ENCODE data around the gene NTM. TPM values are rescaled to one million over a fixed set of nuclear protein-coding genes. Genes with fewer than 3 reads are reported as not detected.
A peak's percentile ranks its signal among the peaks of the same experiment; 100 is the strongest.
"Not testable (repeated sequence)": the region's sequence is repeated elsewhere in the genome, so short reads cannot be mapped to it uniquely, and the experiment has no call there.

Gene NTM
- total RNA-seq, 1 donor, result 52.2 TPM

DNA sequence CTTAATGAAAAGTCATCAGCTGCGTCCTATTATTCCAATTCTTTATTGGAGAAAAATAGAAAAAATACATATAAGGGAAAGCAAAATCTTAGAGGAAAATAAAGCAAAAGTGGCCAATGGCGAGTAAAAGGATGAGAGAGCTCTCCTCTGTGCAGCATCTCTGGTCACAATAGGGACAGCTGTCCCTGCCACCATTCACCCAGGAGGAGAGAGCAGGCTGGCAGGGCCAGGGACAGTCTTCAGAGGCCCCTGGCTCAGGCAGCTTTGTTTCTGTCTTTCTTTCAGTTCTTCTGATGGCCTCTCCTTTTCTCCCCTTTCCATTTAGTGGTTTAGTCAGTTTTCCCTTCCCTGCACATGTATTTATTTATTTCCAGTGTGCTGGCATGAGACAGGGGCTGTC lies 941.3 kb downstream of the NTM start:
- no peak for TF ChIP-seq CTCF (IDR thresholded peaks at IDR 0.05; ENCODE audit: insufficient read depth, low read length)

DNA sequence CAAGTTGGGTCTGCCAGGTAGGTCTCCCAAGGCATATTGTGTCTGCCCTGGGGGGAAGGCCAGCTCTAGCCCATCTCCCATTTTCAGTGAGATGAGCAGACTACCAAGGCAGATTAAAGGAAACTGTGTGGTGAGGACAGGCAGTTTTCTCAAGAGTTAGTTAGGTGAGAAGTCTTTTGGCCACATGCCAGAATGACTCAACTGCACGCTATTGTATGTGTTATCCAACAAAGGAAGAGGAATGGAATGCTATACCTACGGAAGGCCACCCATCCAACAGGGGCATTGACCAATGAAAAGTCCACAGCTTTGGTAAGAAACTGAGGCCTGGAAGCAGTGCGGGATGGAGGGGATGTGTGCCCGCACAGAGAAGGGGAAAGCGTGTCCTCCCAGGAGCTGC lies 941.7 kb downstream of the NTM start:
- DNase-seq (ENCODE audit: low read depth), result peak; percentile 79
- no peak for TF ChIP-seq CTCF (IDR thresholded peaks at IDR 0.05; ENCODE audit: insufficient read depth, low read length)
- H3K4me3 ChIP-seq (ENCODE audit: low read depth, low read length), result no peak overlapping the region

More for the DNA sequence above, 941.3 kb downstream of the NTM start:
- no peak for DNase-seq (ENCODE audit: low read depth)
- H3K4me3 ChIP-seq (ENCODE audit: low read depth, low read length), result no peak overlapping the region

DNA sequence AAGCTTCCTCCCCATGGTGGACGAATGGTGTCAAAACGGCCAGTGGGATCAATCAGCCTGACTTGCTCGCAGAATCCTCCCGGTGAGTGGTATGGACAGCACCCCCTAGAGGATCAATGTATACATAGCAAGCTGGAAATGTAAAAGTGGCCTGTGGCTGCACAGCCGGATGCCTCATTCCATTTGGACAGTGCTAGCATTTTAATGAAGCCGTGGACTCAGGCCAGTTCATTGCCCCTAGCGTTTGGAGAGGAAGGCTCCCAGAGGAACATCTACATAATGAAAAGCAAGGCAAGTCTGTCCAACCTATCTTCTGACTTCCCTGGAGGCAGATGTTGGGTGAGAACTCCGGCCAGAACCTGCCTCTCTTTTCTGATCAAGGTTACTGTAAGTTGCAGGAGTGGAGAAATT lies 942.3 kb downstream of the NTM start:
- peak; percentile 33 for DNase-seq (ENCODE audit: low read depth)
- peak; percentile 60 for TF ChIP-seq CTCF (IDR thresholded peaks at IDR 0.05; ENCODE audit: insufficient read depth, low read length)
- H3K4me3 ChIP-seq (ENCODE audit: low read depth, low read length), result no peak overlapping the region

DNA sequence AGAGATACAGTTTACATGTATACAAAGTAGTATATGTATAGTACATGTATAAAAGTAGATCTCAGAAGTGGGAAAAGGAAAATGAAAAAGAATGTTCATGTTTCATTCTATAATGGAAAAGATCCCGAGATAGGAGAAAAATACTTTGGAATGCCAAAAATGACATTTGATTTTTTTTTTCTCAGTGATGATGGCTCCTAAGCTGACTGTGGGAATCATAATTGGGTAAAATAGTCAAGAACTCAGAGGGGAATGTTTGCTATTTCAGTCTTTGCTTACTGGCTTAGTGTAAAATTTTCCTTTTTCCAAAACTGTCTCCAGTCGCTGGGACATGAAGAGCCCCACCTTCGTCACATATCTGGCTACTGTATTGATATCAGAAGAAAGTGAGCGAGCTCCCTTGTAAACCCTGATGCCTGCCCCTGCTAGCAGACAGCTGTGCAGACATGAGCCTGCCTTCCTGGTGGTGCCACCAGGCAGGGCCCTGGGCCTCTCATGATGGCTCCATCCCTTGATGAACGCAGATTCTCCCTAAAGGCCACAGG lies 944.6 kb downstream of the NTM start:
- no peak for DNase-seq (ENCODE audit: low read depth)
- no peak overlapping the region for H3K4me3 ChIP-seq (ENCODE audit: low read depth, low read length)
- no peak for TF ChIP-seq CTCF (IDR thresholded peaks at IDR 0.05; ENCODE audit: insufficient read depth, low read length)

DNA sequence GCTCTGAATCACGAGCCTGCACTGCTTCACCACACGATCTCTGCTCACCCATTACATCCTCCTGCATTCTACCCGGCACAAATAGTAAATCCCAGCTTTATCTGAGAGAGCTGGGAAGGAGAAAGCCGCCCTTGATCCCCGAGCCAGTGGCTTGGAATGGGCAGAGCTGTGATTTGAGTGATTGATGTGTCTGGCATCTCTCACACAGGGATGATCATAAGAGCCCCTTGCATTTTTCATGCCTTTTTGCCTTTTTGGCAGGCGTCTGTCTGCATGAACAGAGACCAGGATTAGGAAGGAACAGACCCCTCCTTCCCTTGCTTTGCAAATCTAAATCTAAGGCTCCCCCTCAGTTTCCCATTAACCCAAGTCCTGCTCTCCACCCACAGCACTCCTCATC lies 945.3 kb downstream of the NTM start:
- DNase-seq (ENCODE audit: low read depth), result no peak
- no peak overlapping the region for H3K4me3 ChIP-seq (ENCODE audit: low read depth, low read length)
- TF ChIP-seq CTCF (IDR thresholded peaks at IDR 0.05; ENCODE audit: insufficient read depth, low read length), result no peak

- TF ChIP-seq CTCF (IDR thresholded peaks at IDR 0.05; ENCODE audit: insufficient read depth, low read length), result no peak
- peak; percentile 5 for DNase-seq (ENCODE audit: low read depth)
- H3K4me3 ChIP-seq (ENCODE audit: low read depth, low read length), result no peak overlapping the region
Measured at GRCh38 chr11:132318421-132319157, 948.2 kb downstream of the NTM start.

GRCh38 chr11:132319419-132319818 lies 949.0 kb downstream of the NTM start:
- not testable (repeated sequence) for DNase-seq (ENCODE audit: low read depth); H3K4me3 ChIP-seq (ENCODE audit: low read depth, low read length)

All from fibroblast of the aortic adventitia (primary cell).